K562 (cell line): ENCODE data around the gene MTG2. TPM values are rescaled to one million over a fixed set of nuclear protein-coding genes. Genes with fewer than 3 reads are reported as not detected.

ENCODE experiments used
- ATAC-seq: fragments of 200-7000 bp; cut with Tn5 transposase; 3 replicates; pipeline ENCODE4 v1.9.1; 2020; ENCODE audit warnings: moderate library complexity
- BruUV-seq: library from RNA; stranded (reverse); fragments of 400-500 nt; replicated peaks from 2 replicates; lab custom pipeline; 2021; lab: Mats Ljungman, UMichigan
- CTCF ChIA-PET: fragments of 300-600 bp; formaldehyde crosslinking; extraction: SDS; loops from one replicate; lab custom pipeline; 2021; ENCODE audit warnings: low intra/inter-chr PET ratio; lab: Yijun Ruan, JAX
- POLR2A ChIA-PET: fragments of 300-600, 350-650 bp; sonication (Branson Sonifier 250); formaldehyde crosslinking; extraction: SDS; loops from one replicate; lab custom pipeline; 2021; ENCODE audit warnings: antibody characterized with exemption, inconsistent platforms; lab: Yijun Ruan, JAX
- DNase-seq, 4 experiments: peaks; one replicate each; pipeline versions ENCODE4 v3.0.0 to v3.0.0-alpha.2; 2011 to 2018; ENCODE audit warnings: low spot score in 3 of 4, mixed read lengths in 3 of 4; ENCODE audit errors: extremely low read depth in 1 of 4
- FAIRE-seq: peaks from 2 replicates; lab custom pipeline; 2011; peaks lifted over from hg19 to GRCh38; lab: Jason Lieb, UNC
- H2AFZ ChIP-seq: 2 replicates; pipeline ENCODE4 v1.6.0; 2011; ENCODE audit warnings: low read depth, low read length, control low read depth, inconsistent platforms
- H3K27ac ChIP-seq: fragments of 200-600 bp; 3 replicates; pipeline ENCODE4 v1.8.0; 2011; ENCODE audit warnings: low read depth, mild to moderate bottlenecking, control low read depth, inconsistent platforms, low read length, moderate library complexity, mixed read lengths; ENCODE audit errors: extremely low read depth
- H3K27me3 ChIP-seq, 2 experiments: fragments of 300-600 bp in 1 of 2; 2 replicates in 1 of 2; 3 replicates in 1 of 2; pipeline versions ENCODE4 v1.6.0 to v1.8.0; 2011; ENCODE audit warnings: inconsistent platforms in 2 of 2, low read length in 2 of 2, mild to moderate bottlenecking in 1 of 2, mixed read lengths in 1 of 2, moderate library complexity in 1 of 2; ENCODE audit not compliant: control insufficient read depth in 2 of 2, insufficient read depth in 2 of 2
- H3K36me3 ChIP-seq: fragments of 300-600 bp; 3 replicates; pipeline ENCODE4 v1.8.0; 2011; ENCODE audit warnings: mild to moderate bottlenecking, low read length, inconsistent platforms; ENCODE audit not compliant: control insufficient read depth, insufficient read depth
- H3K4me1 ChIP-seq, 2 experiments: fragments of 200-600 bp in 1 of 2; replicated peaks in 1 of 2; 2 replicates in 1 of 2; 3 replicates in 1 of 2; pipeline versions ENCODE4 v1.5.1 to v1.8.0; 2011; ENCODE audit warnings: inconsistent platforms in 2 of 2, low read length in 2 of 2, mild to moderate bottlenecking in 1 of 2, mixed read lengths in 1 of 2, moderate library complexity in 1 of 2; ENCODE audit not compliant: control insufficient read depth in 2 of 2, insufficient read depth in 2 of 2
- H3K4me2 ChIP-seq: 2 replicates; pipeline ENCODE4 v1.6.1; 2011; ENCODE audit warnings: low read length, control low read depth, inconsistent platforms, mixed read lengths; ENCODE audit not compliant: insufficient read depth
- H3K4me3 ChIP-seq: fragments of 200-600 bp; sonication (generic), shearing (Covaris generic); 2 replicates; pipeline ENCODE4 v1.5.1; 2016; ENCODE audit warnings: control low read depth, inconsistent platforms
- H3K79me2 ChIP-seq: fragments of 200-600 bp; 3 replicates; pipeline ENCODE4 v1.8.0; 2011; ENCODE audit warnings: low read length, inconsistent platforms; ENCODE audit not compliant: control insufficient read depth, insufficient read depth
- H3K9ac ChIP-seq, 2 experiments: 2 replicates each; pipeline versions ENCODE4 v1.6.0 to v1.6.1; 2011; ENCODE audit warnings: low read depth in 2 of 2, low read length in 2 of 2, control low read depth in 1 of 2, inconsistent platforms in 1 of 2, mild to moderate bottlenecking in 1 of 2, mixed read lengths in 1 of 2; ENCODE audit not compliant: insufficient read depth in 1 of 2
- H3K9me1 ChIP-seq: one replicate; pipeline ENCODE4 v1.6.0; 2011; ENCODE audit warnings: inconsistent platforms, mild to moderate bottlenecking, low read length, moderate library complexity; ENCODE audit not compliant: control insufficient read depth, insufficient read depth
- H3K9me3 ChIP-seq: replicated peaks from 2 replicates; pipeline ENCODE4 v1.5.1; 2011; ENCODE audit warnings: low read depth, low read length, inconsistent platforms; ENCODE audit not compliant: control insufficient read depth, insufficient read depth
- H4K20me1 ChIP-seq: replicated peaks from 2 replicates; pipeline ENCODE4 v1.6.1; 2011; ENCODE audit warnings: low read length, inconsistent platforms, mixed read lengths; ENCODE audit not compliant: control insufficient read depth, insufficient read depth
- ATF7 ChIP-seq: fragments of 450-650 bp; IDR thresholded peaks from 2 replicates; pipeline ENCODE4 v1.7.1; 2014; ENCODE audit warnings: mild to moderate bottlenecking, moderate library complexity
- E2F3 ChIP-seq: fragments of 250-450 bp; sonication (Bioruptor Pico); IDR thresholded peaks from 2 replicates; pipeline ENCODE4 v1.4.0; 2020; ENCODE audit warnings: mild to moderate bottlenecking
- HDGF ChIP-seq: fragments of 450-650 bp; IDR thresholded peaks from 2 replicates; pipeline ENCODE4 v1.6.1; 2016
- MYNN ChIP-seq, 2 experiments: sonication (generic); formaldehyde crosslinking in 1 of 2; IDR thresholded peaks; 2 replicates each; pipeline versions ENCODE4 v1.5.0 to v1.6.1; 2016 to 2020; ENCODE audit warnings: antibody characterized with exemption in 1 of 2, missing genetic modification reagents in 1 of 2
- NFIC ChIP-seq: fragments of 450-650 bp; IDR thresholded peaks from 2 replicates; pipeline ENCODE4 v1.6.1; 2017; ENCODE audit warnings: mild to moderate bottlenecking, inconsistent platforms
- OTX1 ChIP-seq: fragments of 450-650 bp; formaldehyde crosslinking; IDR thresholded peaks from 2 replicates; pipeline ENCODE4 v1.4.0; 2022; ENCODE audit warnings: mild to moderate bottlenecking
- ZNF707 ChIP-seq: fragments of 250-450 bp; sonication (Bioruptor Pico); conservative IDR thresholded peaks from 2 replicates; pipeline ENCODE4 v1.8.0; 2022; ENCODE audit warnings: inconsistent platforms, mild to moderate bottlenecking, moderate library complexity
- WGBS: fragments of 100-300 bp; shearing (Covaris generic); methylation state at CpG from one replicate; pipeline ENCODE4 v1.1.6; 2016; ENCODE audit warnings: low coverage, mixed read lengths; ENCODE audit not compliant: insufficient coverage; ENCODE audit errors: missing lambda C conversion rate; 5-methylcytosine and 5-hydroxymethylcytosine counted together
- in situ Hi-C: fragments of 300-500 bp; cut with MboI; formaldehyde crosslinking; loops from 4 replicates; pipeline ENCODE4 v1.15.0; 2018; ENCODE audit warnings: inconsistent platforms, mixed read lengths
- intact Hi-C: fragments of 100-400 bp; cut with micrococcal nuclease; formaldehyde crosslinking; loops from 2 replicates; pipeline ENCODE4 v1.14.2; 2022
- polyA plus RNA-seq, 8 experiments: library from polyadenylated mRNA; depleted of rRNA in 4 of 8; stranded (reverse) in 5 of 8; unstranded in 3 of 8; fragments of >200 nt; fragmentation: Nextera tagmentation in 2 of 8; fragmentation: Illumina TruSeq in 1 of 8; extraction: Ambion mirVana in 2 of 8; extraction: Trizol in 1 of 8; gene quantifications; 2 replicates each; pipeline versions ENCODE4 v1.2.1 to v1.2.3, GENCODE V29; 2011 to 2014; ENCODE audit warnings: inconsistent platforms in 1 of 8, missing spikeins in 1 of 8
- total RNA-seq, 7 experiments: library from RNA; depleted of rRNA in 6 of 7; stranded (reverse); fragments of >200 nt in 6 of 7; fragmentation: Illumina TruSeq in 2 of 7; extraction: Trizol in 2 of 7; gene quantifications; 2 replicates each; pipeline versions ENCODE4 v1.2.1 to v1.2.3, GENCODE V29; 2011 to 2021; ENCODE audit warnings: low replicate concordance in 1 of 7
- TF ChIP-seq, protein P1 (sequence below): fragments of 450-650 bp; formaldehyde crosslinking; IDR thresholded peaks from 2 replicates; pipeline ENCODE4 v1.4.0; 2022; ENCODE audit warnings: mild to moderate bottlenecking, moderate library complexity
- TF ChIP-seq, protein P2 (sequence below): sonication (generic); formaldehyde crosslinking; IDR thresholded peaks from 2 replicates; pipeline ENCODE4 v1.8.1; 2022; ENCODE audit warnings: missing genetic modification reagents

MTG2 gene
- total and polyA plus RNA-seq, 9 of the 15 experiments (the other 6 are each of a cell fraction or from before 2014, with no cell fraction given), result 8.7 to 67.5 (median 44.5) TPM

GRCh38 chr20:62237514-62237800 is 54.6 kb downstream of the MTG2 start:
- BruUV-seq, result no TSS peak
- 0 out of 2 replicates have a peak, but pooled peaks cover 1% of the 10 kb centered on the region for H3K9me3 ChIP-seq
- H3K36me3 ChIP-seq, result peaks cover 13% of the 10 kb centered on the region; the same call in 2 of the 3 replicates
- peaks cover 12 to 56% of the 10 kb centered on the region in 2 experiments; a peak in 4 of 5 replicates for H3K4me1 ChIP-seq
- peaks cover 24% of the 10 kb centered on the region for H4K20me1 ChIP-seq
- TF ChIP-seq ZNF707 (CRISPR knock-in tag) (0 out of 2 replicates have a peak, but pooled peaks have one; percentile 9), ATF7 (no peak)
- ATAC-seq (no peak), DNase-seq (no peak), FAIRE-seq (no peak)
- in situ Hi-C loops (no loop called here), intact Hi-C loops (no loop called here)
- peaks cover 11% of the 10 kb centered on the region for H3K9me1 ChIP-seq
- no CpG with 5 or more reads among the region's 1 CpG for WGBS
- H2AFZ ChIP-seq, result peak overlapping the region; percentile 63
- H3K27me3 ChIP-seq, result no peaks in the 10 kb centered on the region
- peaks cover 33% of the 10 kb centered on the region for H3K79me2 ChIP-seq
- H3K4me3 ChIP-seq, result no peak overlapping the region; the same call in 1 of the 2 replicates
- CTCF ChIA-PET, result interaction anchor here (0.9 kb wide), 1 partner anchor 65 kb away, joined by 3 read pairs; the partner anchor contains the start of gene ADRM1
- H3K27ac ChIP-seq, result no peak overlapping the region; the same call in 2 of the 3 replicates
- POLR2A ChIA-PET, result no interaction called here
- H3K9ac ChIP-seq, result peak overlapping the region in 1 of 2 experiments; percentile 35; a peak in 1 of 4 replicates
- peak overlapping the region; percentile 74 for H3K4me2 ChIP-seq

- Histone ChIP-seq H3K9me1 (peaks cover 11% of the 10 kb centered on the region), H3K4me1 (peaks cover 12 to 53% of the 10 kb centered on the region in 2 experiments; a peak in 4 of 5 replicates), H4K20me1 (peaks cover 29% of the 10 kb centered on the region), H3K4me3 (peak within 1 kb of the TSS; percentile 68), H3K36me3 (peaks cover 14% of the 10 kb centered on the region; the same call in 2 of the 3 replicates), H3K27me3 (no peaks in the 10 kb centered on the region), H3K9me3 (0 out of 2 replicates have a peak, but pooled peaks cover 1% of the 10 kb centered on the region), H3K27ac (peak within 1 kb of the TSS; percentile 62; the same call in 2 of the 3 replicates), H3K9ac (peak within 1 kb of the TSS; percentile 49 to 97), H2AFZ (peak within 1 kb of the TSS; percentile 63), H3K79me2 (peaks cover 38% of the 10 kb centered on the region), H3K4me2 (peak within 1 kb of the TSS; percentile 84)
- WGBS, result 3% methylated on average over 40 of the region's 55 CpGs
- no TSS peak for BruUV-seq
- peak; percentile 99 to 100 (median 100) for DNase-seq
- CTCF ChIA-PET, result interaction anchor here (0.9 kb wide), 1 partner anchor 64 kb away, joined by 3 read pairs; the partner anchor contains the start of gene ADRM1
- intact Hi-C loops, result loop anchor here (2.0 kb wide), 1 partner anchor 65 kb away; the partner anchor contains the start of gene ADRM1
- peak; percentile 98 for ATAC-seq
- POLR2A ChIA-PET, result interaction anchor here (0.5 to 1.1 kb wide), 3 partner anchors 10 to 68 kb away, joined by 3 read pairs; no protein-coding TSS in a partner anchor
- in situ Hi-C loops, result no loop called here
- FAIRE-seq, result peak; percentile 100
- TF ChIP-seq, protein P1, sequence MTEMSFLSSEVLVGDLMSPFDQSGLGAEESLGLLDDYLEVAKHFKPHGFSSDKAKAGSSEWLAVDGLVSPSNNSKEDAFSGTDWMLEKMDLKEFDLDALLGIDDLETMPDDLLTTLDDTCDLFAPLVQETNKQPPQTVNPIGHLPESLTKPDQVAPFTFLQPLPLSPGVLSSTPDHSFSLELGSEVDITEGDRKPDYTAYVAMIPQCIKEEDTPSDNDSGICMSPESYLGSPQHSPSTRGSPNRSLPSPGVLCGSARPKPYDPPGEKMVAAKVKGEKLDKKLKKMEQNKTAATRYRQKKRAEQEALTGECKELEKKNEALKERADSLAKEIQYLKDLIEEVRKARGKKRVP (CRISPR knock-in tag), result no peak
- no peak for TF ChIP-seq NFIC
- TF ChIP-seq E2F3 (CRISPR knock-in tag), result no peak
- no peak for TF ChIP-seq OTX1 (CRISPR knock-in tag)
- TF ChIP-seq HDGF, result no peak
- TF ChIP-seq, protein P2, sequence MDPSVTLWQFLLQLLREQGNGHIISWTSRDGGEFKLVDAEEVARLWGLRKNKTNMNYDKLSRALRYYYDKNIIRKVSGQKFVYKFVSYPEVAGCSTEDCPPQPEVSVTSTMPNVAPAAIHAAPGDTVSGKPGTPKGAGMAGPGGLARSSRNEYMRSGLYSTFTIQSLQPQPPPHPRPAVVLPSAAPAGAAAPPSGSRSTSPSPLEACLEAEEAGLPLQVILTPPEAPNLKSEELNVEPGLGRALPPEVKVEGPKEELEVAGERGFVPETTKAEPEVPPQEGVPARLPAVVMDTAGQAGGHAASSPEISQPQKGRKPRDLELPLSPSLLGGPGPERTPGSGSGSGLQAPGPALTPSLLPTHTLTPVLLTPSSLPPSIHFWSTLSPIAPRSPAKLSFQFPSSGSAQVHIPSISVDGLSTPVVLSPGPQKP (CRISPR knock-in tag), result no peak
- TF ChIP-seq MYNN (IDR thresholded peaks at IDR 0.05), result no peak
- TF ChIP-seq MYNN (CRISPR knock-in tag; IDR thresholded peaks at IDR 0.05), result no peak
Observed at GRCh38 chr20:62237801-62238568, 55.2 kb downstream of the MTG2 start, which contains the start of gene OSBPL2. TSS of gene OSBPL2 (plus strand) at chr20:62238521. CDS start at chr20:62256185, 17,664 bp downstream.
